Glutamatergic neuron (in vitro differentiated cells): ENCODE results near the gene DCLK2. TPM values are rescaled to one million over a fixed set of nuclear protein-coding genes. Genes with fewer than 3 reads are reported as not detected.

Source experiments
- DNase-seq: peaks from one replicate; pipeline ENCODE4 v3.0.0; 2022
- H3K27ac Mint-ChIP-seq: one replicate; pipeline ENCODE4 v1.8.0; 2020; ENCODE audit warnings: mild to moderate bottlenecking, mixed read lengths, inconsistent platforms; ENCODE audit not compliant: unreplicated experiment
- H3K27me3 Mint-ChIP-seq: one replicate; pipeline ENCODE4 v1.8.0; 2020; ENCODE audit warnings: mild to moderate bottlenecking, moderate library complexity, mixed read lengths, inconsistent platforms; ENCODE audit not compliant: unreplicated experiment
- H3K36me3 Mint-ChIP-seq: one replicate; pipeline ENCODE4 v1.8.0; 2020; ENCODE audit warnings: mild to moderate bottlenecking, mixed read lengths, inconsistent platforms; ENCODE audit not compliant: unreplicated experiment
- H3K4me1 Mint-ChIP-seq: one replicate; pipeline ENCODE4 v1.8.0; 2020; ENCODE audit warnings: mild to moderate bottlenecking, low read depth, mixed read lengths, inconsistent platforms; ENCODE audit not compliant: unreplicated experiment
- H3K4me3 Mint-ChIP-seq: one replicate; pipeline ENCODE4 v1.8.0; 2020; ENCODE audit warnings: mild to moderate bottlenecking, mixed read lengths, inconsistent platforms; ENCODE audit not compliant: unreplicated experiment
- H3K9me3 Mint-ChIP-seq: one replicate; pipeline ENCODE4 v1.8.0; 2020; ENCODE audit warnings: mild to moderate bottlenecking, moderate library complexity, mixed read lengths, inconsistent platforms; ENCODE audit not compliant: unreplicated experiment
- CTCF ChIP-seq: fragments of 200-600 bp; sonication (generic); IDR thresholded peaks from one replicate; pipeline ENCODE4 v1.5.0; 2021; ENCODE audit not compliant: partially characterized antibody, unreplicated experiment
- total RNA-seq: library from RNA; stranded (reverse); fragmentation: NEBNext Ultra II Directional; extraction: Animal tissue kit (Norgen Biotek cat#: 25700); gene quantifications from one replicate; pipeline ENCODE4 v1.2.1, GENCODE V29; 2021; ENCODE audit not compliant: unreplicated experiment

DCLK2 gene
- total RNA-seq, 1 donor from 2014 or later = 36.8 TPM

- H3K27ac Mint-ChIP-seq = no peak overlapping the region
Measured at GRCh38 chr4:150117629-150118028, 39.4 kb downstream of the DCLK2 start.

GRCh38 chr4:150119492-150119891, 41.2 kb downstream of the DCLK2 start:
- H3K36me3 Mint-ChIP-seq = peaks cover 34% of the 10 kb centered on the region
- no peak for TF ChIP-seq CTCF
- peaks cover 5% of the 10 kb centered on the region for H3K9me3 Mint-ChIP-seq
- no peak overlapping the region for H3K27ac Mint-ChIP-seq
- no peak for DNase-seq
- no peak overlapping the region for H3K4me3 Mint-ChIP-seq
- peaks cover 4% of the 10 kb centered on the region for H3K27me3 Mint-ChIP-seq
- no peaks in the 10 kb centered on the region for H3K4me1 Mint-ChIP-seq

More at GRCh38 chr4:150117629-150118028, 39.4 kb downstream of the DCLK2 start:
- Mint-ChIP-seq H3K4me1 (no peaks in the 10 kb centered on the region), H3K4me3 (no peak overlapping the region), H3K36me3 (peaks cover 33% of the 10 kb centered on the region), H3K9me3 (peaks cover 5% of the 10 kb centered on the region), H3K27me3 (peaks cover 5% of the 10 kb centered on the region)
- no peak for DNase-seq
- TF ChIP-seq CTCF = no peak

- TF ChIP-seq CTCF = no peak
- no peak for DNase-seq
- Mint-ChIP-seq H3K27me3 (no peaks in the 10 kb centered on the region), H3K27ac (no peak overlapping the region), H3K36me3 (peaks cover 18% of the 10 kb centered on the region), H3K4me1 (no peaks in the 10 kb centered on the region), H3K4me3 (no peak overlapping the region), H3K9me3 (peaks cover 5% of the 10 kb centered on the region)
Measured at GRCh38 chr4:150123087-150123486, 44.8 kb downstream of the DCLK2 start.

- no peak for DNase-seq
- no peak for TF ChIP-seq CTCF
- Mint-ChIP-seq H3K27ac (no peak overlapping the region), H3K4me1 (no peaks in the 10 kb centered on the region), H3K4me3 (no peak overlapping the region), H3K27me3 (no peaks in the 10 kb centered on the region), H3K9me3 (peaks cover 5% of the 10 kb centered on the region), H3K36me3 (peaks cover 18% of the 10 kb centered on the region)
Measured at GRCh38 chr4:150123796-150124677, 45.8 kb downstream of the DCLK2 start.

GRCh38 chr4:150126201-150126863, 48.1 kb downstream of the DCLK2 start:
- Mint-ChIP-seq H3K27ac (no peak overlapping the region), H3K4me3 (no peak overlapping the region), H3K36me3 (peaks cover 15% of the 10 kb centered on the region)

More at GRCh38 chr4:150126201-150126863, 48.1 kb downstream of the DCLK2 start:
- Mint-ChIP-seq H3K4me1 (no peaks in the 10 kb centered on the region), H3K9me3 (peaks cover 4% of the 10 kb centered on the region), H3K27me3 (no peaks in the 10 kb centered on the region)
- no peak for TF ChIP-seq CTCF
- no peak for DNase-seq
